Measurements from ENCODE around the gene SULT1A4.
"Not testable (repeated sequence)": the region's sequence is repeated elsewhere in the genome, so short reads cannot be mapped to it uniquely, and the experiment has no call there.

Gene SULT1A4

GRCh38 chr16:29459706-29460646 is at the start of gene SULT1A4:
SULT1A4 (plus strand) TSS chr16:29459913; CDS start chr16:29461386, 1,473 bp downstream.
- not testable (repeated sequence) for DNase-seq (ENCODE audit: low read depth)

- not testable (repeated sequence) for DNase-seq (ENCODE audit: low read depth)
Measured at GRCh38 chr16:29423587-29423986, 36.1 kb upstream of the SULT1A4 start.

GRCh38 chr16:29425390-29425789 is 34.3 kb upstream of the SULT1A4 start:
- not testable (repeated sequence) for DNase-seq (ENCODE audit: low read depth)

GRCh38 chr16:29453754-29454153 is 6.0 kb upstream of the SULT1A4 start:
- DNase-seq (ENCODE audit: low read depth), result not testable (repeated sequence)

- DNase-seq (ENCODE audit: low read depth), result not testable (repeated sequence)
Measured at GRCh38 chr16:29454269-29454668, 5.4 kb upstream of the SULT1A4 start, which contains the start of the genes BOLA2 and SLX1B. BOLA2 (minus strand) TSS chr16:29454351; CDS start chr16:29454253, 98 bp downstream. SLX1B (plus strand) TSS chr16:29454533.

- DNase-seq (ENCODE audit: low read depth), result not testable (repeated sequence)
Measured at GRCh38 chr16:29454828-29455227, 4.9 kb upstream of the SULT1A4 start.

- not testable (repeated sequence) for DNase-seq (ENCODE audit: low read depth)
Measured at GRCh38 chr16:29457660-29458059, 2.1 kb upstream of the SULT1A4 start.

GRCh38 chr16:29460647-29461030 is 926 bp downstream of the SULT1A4 start:
- DNase-seq (ENCODE audit: low read depth), result not testable (repeated sequence)

GRCh38 chr16:29465985-29466824 is 6.5 kb downstream of the SULT1A4 start:
- DNase-seq (ENCODE audit: low read depth), result not testable (repeated sequence)

- not testable (repeated sequence) for DNase-seq (ENCODE audit: low read depth)
Measured at GRCh38 chr16:29466904-29467303, 7.2 kb downstream of the SULT1A4 start.

GRCh38 chr16:29467654-29468366 is 8.1 kb downstream of the SULT1A4 start:
- not testable (repeated sequence) for DNase-seq (ENCODE audit: low read depth)

- DNase-seq (ENCODE audit: low read depth), result not testable (repeated sequence)
Measured at GRCh38 chr16:29469660-29470059, 9.9 kb downstream of the SULT1A4 start.

- DNase-seq (ENCODE audit: low read depth), result not testable (repeated sequence)
Measured at GRCh38 chr16:29472065-29472464, 12.4 kb downstream of the SULT1A4 start.

- not testable (repeated sequence) for DNase-seq (ENCODE audit: low read depth)
Measured at GRCh38 chr16:29482276-29482675, 22.6 kb downstream of the SULT1A4 start.

GRCh38 chr16:29506308-29506707 is 46.6 kb downstream of the SULT1A4 start, which contains the start of gene NPIPB12:
NPIPB12 (minus strand) TSS chr16:29506408.
- DNase-seq (ENCODE audit: low read depth), result not testable (repeated sequence)
